ENCODE data around the gene METTL8.

Gene METTL8

DNA sequence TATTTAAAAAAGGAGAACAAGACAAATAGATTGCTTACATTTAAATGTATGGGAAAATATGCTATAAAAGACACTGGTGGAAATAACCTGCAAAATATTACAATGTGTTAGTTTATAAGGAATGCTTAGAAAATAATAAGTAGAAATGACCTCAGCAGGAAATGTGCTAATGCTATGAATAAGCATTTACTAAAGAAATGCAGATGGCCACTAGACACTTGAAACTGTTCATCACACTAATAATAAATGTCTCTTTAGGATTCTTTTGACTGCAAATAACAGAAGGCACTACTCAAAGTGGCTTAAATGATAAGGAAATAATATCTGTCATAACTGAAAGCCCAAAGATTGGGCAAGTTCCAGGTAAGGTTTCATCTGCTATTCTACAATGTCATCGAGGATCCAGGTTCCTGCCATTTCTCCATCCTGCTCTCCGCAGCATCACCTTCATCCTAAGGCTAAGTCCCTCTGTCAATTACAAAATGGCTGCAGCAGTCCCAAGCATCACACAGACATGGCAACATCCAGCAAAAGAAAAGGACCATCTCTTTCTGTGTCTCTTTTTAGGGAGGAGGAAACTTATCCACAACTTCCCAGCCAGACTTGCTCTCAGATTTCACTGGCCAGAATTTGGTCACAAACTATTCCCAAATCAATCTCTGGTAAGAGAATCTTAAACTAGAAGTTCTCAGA lies 21.9 kb downstream of the METTL8 start:
- Histone ChIP-seq H3K36me3 (no peaks in the 10 kb centered on the region), H3K4me2 (no peak overlapping the region), H3K9ac (no peak overlapping the region), H3K4me3 (no peak overlapping the region), H3K4me1 (no peaks in the 10 kb centered on the region), H3K9me3 (no peaks in the 10 kb centered on the region), H3K27me3 (no peaks in the 10 kb centered on the region), H3K27ac (no peak overlapping the region), H4K20me1 (no peaks in the 10 kb centered on the region)
- no peak for TF ChIP-seq Cebpa-rat (IDR thresholded peaks at IDR 0.05)

- Histone ChIP-seq H3K36me3 (no peaks in the 10 kb centered on the region), H4K20me1 (no peaks in the 10 kb centered on the region), H3K4me2 (no peak overlapping the region), H3K9ac (no peak overlapping the region), H3K4me1 (no peaks in the 10 kb centered on the region), H3K27ac (no peak overlapping the region), H3K27me3 (no peaks in the 10 kb centered on the region), H3K4me3 (no peak overlapping the region), H3K9me3 (no peaks in the 10 kb centered on the region)
- no peak for TF ChIP-seq Cebpa-rat (IDR thresholded peaks at IDR 0.05)
Measured at GRCh38 chr2:171411214-171411613, 22.6 kb downstream of the METTL8 start.

- H3K27me3 ChIP-seq, result no peaks in the 10 kb centered on the region
- H3K4me2 ChIP-seq, result no peak overlapping the region
- TF ChIP-seq Cebpa-rat (IDR thresholded peaks at IDR 0.05), result no peak
- no peaks in the 10 kb centered on the region for H3K9me3 ChIP-seq
- no peak overlapping the region for H3K27ac ChIP-seq
- H3K4me3 ChIP-seq, result no peak overlapping the region
- no peaks in the 10 kb centered on the region for H4K20me1 ChIP-seq
- no peaks in the 10 kb centered on the region for H3K4me1 ChIP-seq
- H3K9ac ChIP-seq, result no peak overlapping the region
- H3K36me3 ChIP-seq, result no peaks in the 10 kb centered on the region
Measured at GRCh38 chr2:171410624-171411023, 23.2 kb downstream of the METTL8 start.

DNA sequence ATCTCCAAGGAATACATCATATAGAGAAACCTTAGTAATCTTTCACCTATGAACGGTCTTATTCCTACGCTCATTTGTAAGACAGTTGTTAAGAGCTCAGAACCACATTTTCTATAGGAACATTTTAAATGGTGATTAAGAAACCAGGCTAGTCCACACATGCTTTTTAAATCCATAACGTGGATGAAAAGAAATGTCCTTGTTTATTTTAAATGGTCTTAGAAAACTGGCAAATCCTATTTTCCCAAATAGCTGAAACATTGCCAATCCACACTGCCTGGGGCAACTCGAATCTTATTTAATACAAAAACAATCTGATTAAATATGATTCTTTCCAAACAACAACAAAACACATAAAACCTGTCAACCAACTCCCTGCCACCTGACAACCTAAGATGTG lies 23.7 kb downstream of the METTL8 start:
- Histone ChIP-seq H3K9ac (no peak overlapping the region), H3K27me3 (no peaks in the 10 kb centered on the region), H3K4me1 (no peaks in the 10 kb centered on the region), H3K4me3 (no peak overlapping the region), H3K9me3 (no peaks in the 10 kb centered on the region), H3K27ac (no peak overlapping the region), H3K36me3 (0 out of 2 replicates have a peak, but pooled peaks cover 1% of the 10 kb centered on the region), H3K4me2 (no peak overlapping the region), H4K20me1 (no peaks in the 10 kb centered on the region)
- no peak for TF ChIP-seq Cebpa-rat (IDR thresholded peaks at IDR 0.05)

GRCh38 chr2:171409436-171409971 lies 24.3 kb downstream of the METTL8 start:
- no peaks in the 10 kb centered on the region for H3K27me3 ChIP-seq
- no peaks in the 10 kb centered on the region for H4K20me1 ChIP-seq
- 0 out of 2 replicates have a peak, but pooled peaks cover 6% of the 10 kb centered on the region for H3K36me3 ChIP-seq
- no peaks in the 10 kb centered on the region for H3K4me1 ChIP-seq
- H3K27ac ChIP-seq, result no peak overlapping the region
- H3K4me3 ChIP-seq, result no peak overlapping the region
- H3K9ac ChIP-seq, result no peak overlapping the region
- no peak for TF ChIP-seq Cebpa-rat (IDR thresholded peaks at IDR 0.05)
- H3K9me3 ChIP-seq, result no peaks in the 10 kb centered on the region
- no peak overlapping the region for H3K4me2 ChIP-seq

DNA sequence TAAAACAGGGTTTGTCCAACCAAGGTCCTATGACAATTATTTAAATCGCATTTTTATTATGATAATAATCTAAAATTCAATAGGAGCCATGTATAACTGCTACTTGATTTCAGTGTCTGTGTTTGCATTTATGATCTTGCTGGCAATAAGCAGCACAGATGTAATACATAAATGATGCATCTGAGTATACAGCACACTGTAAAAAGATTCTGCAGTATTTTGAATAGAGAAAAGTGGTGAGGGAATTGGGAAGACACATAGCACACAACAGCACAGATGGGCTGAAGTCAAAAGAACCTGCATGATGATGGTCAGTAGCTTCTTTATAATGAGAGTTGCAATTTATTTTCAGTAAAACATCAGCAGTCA lies 26.1 kb downstream of the METTL8 start:
- no peak overlapping the region for H3K27ac ChIP-seq
- H3K36me3 ChIP-seq, result peaks cover 10% of the 10 kb centered on the region; the same call in 1 of the 2 replicates
- peaks cover 5% of the 10 kb centered on the region for H3K9me3 ChIP-seq
- no peaks in the 10 kb centered on the region for H3K4me1 ChIP-seq
- H3K4me3 ChIP-seq, result no peak overlapping the region
- H4K20me1 ChIP-seq, result no peaks in the 10 kb centered on the region
- TF ChIP-seq Cebpa-rat (IDR thresholded peaks at IDR 0.05), result no peak
- H3K4me2 ChIP-seq, result no peak overlapping the region
- no peak overlapping the region for H3K9ac ChIP-seq
- no peaks in the 10 kb centered on the region for H3K27me3 ChIP-seq

GRCh38 chr2:171407030-171407675 lies 26.6 kb downstream of the METTL8 start:
- H3K27me3 ChIP-seq, result no peaks in the 10 kb centered on the region
- no peaks in the 10 kb centered on the region for H3K4me1 ChIP-seq
- no peaks in the 10 kb centered on the region for H4K20me1 ChIP-seq
- H3K27ac ChIP-seq, result no peak overlapping the region
- H3K4me3 ChIP-seq, result no peak overlapping the region
- H3K4me2 ChIP-seq, result no peak overlapping the region
- H3K9me3 ChIP-seq, result peaks cover 11% of the 10 kb centered on the region
- H3K9ac ChIP-seq, result no peak overlapping the region
- no peak for TF ChIP-seq Cebpa-rat (IDR thresholded peaks at IDR 0.05)
- peaks cover 10% of the 10 kb centered on the region; the same call in 1 of the 2 replicates for H3K36me3 ChIP-seq

DNA sequence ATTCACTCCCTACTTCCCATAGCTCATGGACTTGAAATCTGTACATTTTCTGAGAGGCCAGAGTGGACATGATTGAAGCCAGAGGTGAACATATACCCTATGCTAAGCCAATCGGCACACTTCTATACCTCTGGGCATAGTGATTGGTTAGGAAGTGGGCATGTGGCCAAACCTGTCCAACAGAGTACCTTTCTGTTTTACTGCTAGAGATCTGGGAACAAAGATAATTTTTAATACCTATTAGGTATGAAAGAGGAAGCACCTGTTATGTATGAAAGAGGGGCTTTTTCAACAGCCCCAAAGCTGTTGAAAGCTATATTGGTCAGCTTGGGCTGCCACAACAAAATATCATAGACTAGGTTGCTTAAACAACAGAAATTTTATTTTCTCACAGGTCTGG lies 27.7 kb downstream of the METTL8 start:
- Histone ChIP-seq H3K27me3 (no peaks in the 10 kb centered on the region), H3K9me3 (peaks cover 22% of the 10 kb centered on the region), H3K9ac (no peak overlapping the region), H3K27ac (no peak overlapping the region), H3K4me3 (no peak overlapping the region), H3K36me3 (peaks cover 10% of the 10 kb centered on the region; the same call in 1 of the 2 replicates), H3K4me2 (no peak overlapping the region), H3K4me1 (no peaks in the 10 kb centered on the region), H4K20me1 (no peaks in the 10 kb centered on the region)
- no peak for TF ChIP-seq Cebpa-rat (IDR thresholded peaks at IDR 0.05)

DNA sequence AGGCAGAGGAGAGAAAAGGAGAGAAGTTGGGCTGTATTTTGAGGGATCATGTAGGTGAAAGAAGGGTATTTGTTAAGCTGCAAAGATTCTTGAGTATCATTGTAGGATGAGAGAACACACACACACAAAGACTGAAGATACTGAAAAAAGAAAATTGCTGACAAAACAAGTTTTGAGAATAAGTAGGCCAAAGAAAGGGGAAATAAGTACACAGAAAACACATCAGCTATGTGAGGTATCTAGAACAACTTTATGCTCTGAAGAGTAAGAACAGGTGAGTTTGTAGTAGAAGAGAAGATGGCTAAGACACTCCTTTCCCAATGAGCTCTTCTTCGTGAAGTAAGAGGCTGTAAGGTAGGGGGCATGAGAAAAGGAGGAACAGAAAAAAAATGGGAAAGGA lies 28.2 kb downstream of the METTL8 start:
- no peaks in the 10 kb centered on the region for H3K27me3 ChIP-seq
- no peak for TF ChIP-seq Cebpa-rat (IDR thresholded peaks at IDR 0.05)
- H3K9me3 ChIP-seq, result peaks cover 24% of the 10 kb centered on the region
- peaks cover 10% of the 10 kb centered on the region; the same call in 1 of the 2 replicates for H3K36me3 ChIP-seq
- no peaks in the 10 kb centered on the region for H4K20me1 ChIP-seq
- no peak overlapping the region for H3K9ac ChIP-seq
- H3K4me3 ChIP-seq, result no peak overlapping the region
- H3K4me2 ChIP-seq, result no peak overlapping the region
- no peak overlapping the region for H3K27ac ChIP-seq
- no peaks in the 10 kb centered on the region for H3K4me1 ChIP-seq

DNA sequence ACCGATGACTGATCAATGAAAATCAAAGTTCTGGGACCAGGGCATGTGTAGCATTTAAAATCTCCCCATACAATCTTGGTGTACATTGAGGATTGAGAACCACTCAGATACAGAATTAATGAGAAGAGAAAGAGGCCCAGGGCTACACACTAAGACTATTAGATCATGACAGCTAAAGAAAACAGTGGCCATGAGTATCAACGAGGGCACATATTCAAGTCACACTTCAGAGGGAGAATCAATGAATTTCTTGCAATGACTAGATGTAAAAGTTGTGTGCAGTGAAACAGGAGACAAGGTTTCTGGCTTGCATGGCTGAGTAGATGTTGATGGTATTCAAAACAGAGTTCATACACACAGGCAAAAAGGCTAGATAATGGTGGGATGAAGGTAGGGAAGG lies 29.1 kb downstream of the METTL8 start:
- Histone ChIP-seq H3K4me2 (no peak overlapping the region), H3K4me3 (no peak overlapping the region), H3K9me3 (peaks cover 24% of the 10 kb centered on the region), H3K4me1 (no peaks in the 10 kb centered on the region), H3K27ac (no peak overlapping the region), H3K36me3 (peaks cover 10% of the 10 kb centered on the region; the same call in 1 of the 2 replicates), H4K20me1 (no peaks in the 10 kb centered on the region), H3K27me3 (no peaks in the 10 kb centered on the region), H3K9ac (no peak overlapping the region)
- TF ChIP-seq Cebpa-rat (IDR thresholded peaks at IDR 0.05), result no peak
